ENCODE measurements around the gene PLCXD1. TPM values are rescaled to one million over a fixed set of nuclear protein-coding genes. Genes with fewer than 3 reads are reported as not detected.

PLCXD1 gene
- polyA plus RNA-seq, 1 donor from 2014 or later, result 30.1 TPM

Other genes with a start within 250 kb of the PLCXD1 start
- 23.6 and 35.6 TPM in 2 replicates for gene GTPBP6, start 37.4 kb downstream of the PLCXD1 start, polyA plus RNA-seq
- gene PPP2R3B, start 105.5 kb downstream of the PLCXD1 start, polyA plus RNA-seq, result 41.7 and 49.3 TPM in 2 replicates

All from neural cell (in vitro differentiated cells).